Thyroid gland (tissue), 4 donors: Measurements from ENCODE around the gene CEACAM18. TPM values are rescaled to one million over a fixed set of nuclear protein-coding genes. Genes with fewer than 3 reads are reported as not detected.

Experiments
- DNase-seq, 2 donors: peaks; one replicate each; pipeline ENCODE4 v3.0.0-alpha.2; 2019
- H3K27ac ChIP-seq, 3 donors: fragments of 200-600 bp; sonication (generic); 1 replicate in 2 of 3; 2 replicates in 1 of 3; pipeline ENCODE4 v1.5.1; 2016 to 2019; ENCODE audit warnings: mild to moderate bottlenecking in 1 of 3, moderate library complexity in 1 of 3
- H3K27me3 ChIP-seq: fragments of 200-600 bp; sonication (generic); one replicate; pipeline ENCODE4 v1.5.1; 2019
- H3K36me3 ChIP-seq, 2 donors: fragments of 200-600 bp; sonication (generic); one replicate each; pipeline ENCODE4 v1.5.1; 2016 to 2019
- H3K4me1 ChIP-seq, 2 donors: fragments of 200-600 bp; sonication (generic); one replicate each; pipeline ENCODE4 v1.5.1; 2017 to 2019
- H3K4me3 ChIP-seq, 3 donors: fragments of 200-600 bp; sonication (generic); replicated peaks in 1 of 3; 1 replicate in 2 of 3; 2 replicates in 1 of 3; pipeline ENCODE4 v1.5.1; 2016; ENCODE audit warnings: mild to moderate bottlenecking in 1 of 3
- H3K9me3 ChIP-seq: fragments of 200-600 bp; sonication (generic); one replicate; pipeline ENCODE4 v1.5.1; 2017
- POLR2A ChIP-seq, 2 donors: fragments of 450-650 bp; IDR thresholded peaks; one replicate each; pipeline ENCODE4 v1.6.1; 2017; ENCODE audit warnings: antibody characterized with exemption in 2 of 2, mild to moderate bottlenecking in 2 of 2, moderate library complexity in 1 of 2
- WGBS, 2 donors: methylation state at CpG; one replicate each; pipeline ENCODE4 v1.1.5; 2017; 5-methylcytosine and 5-hydroxymethylcytosine counted together
- intact Hi-C: fragments of 100-400 bp; cut with DNase I; formaldehyde crosslinking; loops from one replicate; pipeline ENCODE4 v1.15.1; 2023
- total RNA-seq, 4 donors: library from RNA; depleted of rRNA; stranded (reverse); fragments of >200 nt; gene quantifications; one replicate each; pipeline ENCODE4 v1.2.3, GENCODE V29; 2016
- TF ChIP-seq, protein P1 (sequence below), 6 experiments: fragments of 200-600 bp in 3 of 6; fragments of 450-650 bp in 3 of 6; sonication (generic) in 3 of 6; IDR thresholded peaks; one replicate each; pipeline ENCODE4 v1.5.1; 2016 to 2019; ENCODE audit warnings: antibody characterized with exemption in 6 of 6, mild to moderate bottlenecking in 2 of 6, inconsistent platforms in 1 of 6, moderate library complexity in 1 of 6

The CEACAM18 gene
- total RNA-seq, 4 donors from 2014 or later: not detected

GRCh38 chr19:51503286-51503817 lies 25.0 kb downstream of the CEACAM18 start:
- no peak for DNase-seq
- Histone ChIP-seq H3K36me3 (no peaks in the 10 kb centered on the region), H3K4me1 (no peaks in the 10 kb centered on the region), H3K4me3 (no peak overlapping the region), H3K9me3 (no peaks in the 10 kb centered on the region), H3K27ac (no peak overlapping the region), H3K27me3 (no peaks in the 10 kb centered on the region)
- intact Hi-C loops: no loop called here
- WGBS, 2 donors: 76 to 89% methylated on average over 5 of the region's 5 CpGs
- TF ChIP-seq POLR2A (IDR thresholded peaks at IDR 0.05): no peak
- TF ChIP-seq, protein P1, sequence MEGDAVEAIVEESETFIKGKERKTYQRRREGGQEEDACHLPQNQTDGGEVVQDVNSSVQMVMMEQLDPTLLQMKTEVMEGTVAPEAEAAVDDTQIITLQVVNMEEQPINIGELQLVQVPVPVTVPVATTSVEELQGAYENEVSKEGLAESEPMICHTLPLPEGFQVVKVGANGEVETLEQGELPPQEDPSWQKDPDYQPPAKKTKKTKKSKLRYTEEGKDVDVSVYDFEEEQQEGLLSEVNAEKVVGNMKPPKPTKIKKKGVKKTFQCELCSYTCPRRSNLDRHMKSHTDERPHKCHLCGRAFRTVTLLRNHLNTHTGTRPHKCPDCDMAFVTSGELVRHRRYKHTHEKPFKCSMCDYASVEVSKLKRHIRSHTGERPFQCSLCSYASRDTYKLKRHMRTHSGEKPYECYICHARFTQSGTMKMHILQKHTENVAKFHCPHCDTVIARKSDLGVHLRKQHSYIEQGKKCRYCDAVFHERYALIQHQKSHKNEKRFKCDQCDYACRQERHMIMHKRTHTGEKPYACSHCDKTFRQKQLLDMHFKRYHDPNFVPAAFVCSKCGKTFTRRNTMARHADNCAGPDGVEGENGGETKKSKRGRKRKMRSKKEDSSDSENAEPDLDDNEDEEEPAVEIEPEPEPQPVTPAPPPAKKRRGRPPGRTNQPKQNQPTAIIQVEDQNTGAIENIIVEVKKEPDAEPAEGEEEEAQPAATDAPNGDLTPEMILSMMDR (IDR thresholded peaks at IDR 0.05): no peak

DNA sequence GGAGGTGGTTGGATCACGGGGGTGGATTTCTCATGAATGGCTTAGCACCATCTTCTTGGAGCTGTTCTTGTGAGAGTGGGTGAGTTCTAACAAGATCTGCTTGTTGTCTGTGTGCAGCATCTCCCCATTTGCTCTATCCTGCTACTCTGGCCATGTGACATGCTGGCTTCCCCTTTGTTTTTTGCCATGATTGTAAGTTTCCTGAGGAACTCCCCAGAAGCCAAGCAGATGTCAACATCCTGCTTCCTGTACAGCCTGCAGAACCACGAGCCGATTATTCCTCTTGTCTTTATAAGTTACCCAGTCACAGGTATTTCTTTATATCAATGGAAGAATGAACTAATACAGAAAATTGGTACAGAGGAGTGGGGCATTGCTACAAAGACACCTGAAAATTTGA lies 25.6 kb downstream of the CEACAM18 start:
- no peaks in the 10 kb centered on the region for H3K36me3 ChIP-seq
- DNase-seq: no peak
- H3K27ac ChIP-seq: no peak overlapping the region
- TF ChIP-seq, protein P1 (IDR thresholded peaks at IDR 0.05): no peak
- TF ChIP-seq POLR2A (IDR thresholded peaks at IDR 0.05): no peak
- H3K9me3 ChIP-seq: no peaks in the 10 kb centered on the region
- 57% methylated on average over 3 of the region's 3 CpGs for WGBS, 2 donors
- H3K27me3 ChIP-seq: no peaks in the 10 kb centered on the region
- no peaks in the 10 kb centered on the region for H3K4me1 ChIP-seq
- intact Hi-C loops: no loop called here
- no peak overlapping the region for H3K4me3 ChIP-seq

- 36 to 46% methylated on average over 3 of the region's 3 CpGs for WGBS, 2 donors
- intact Hi-C loops: no loop called here
- no peak overlapping the region for H3K4me3 ChIP-seq
These were observed 27.6 kb downstream of the CEACAM18 start for GRCh38 chr19:51505904-51506303.

DNA sequence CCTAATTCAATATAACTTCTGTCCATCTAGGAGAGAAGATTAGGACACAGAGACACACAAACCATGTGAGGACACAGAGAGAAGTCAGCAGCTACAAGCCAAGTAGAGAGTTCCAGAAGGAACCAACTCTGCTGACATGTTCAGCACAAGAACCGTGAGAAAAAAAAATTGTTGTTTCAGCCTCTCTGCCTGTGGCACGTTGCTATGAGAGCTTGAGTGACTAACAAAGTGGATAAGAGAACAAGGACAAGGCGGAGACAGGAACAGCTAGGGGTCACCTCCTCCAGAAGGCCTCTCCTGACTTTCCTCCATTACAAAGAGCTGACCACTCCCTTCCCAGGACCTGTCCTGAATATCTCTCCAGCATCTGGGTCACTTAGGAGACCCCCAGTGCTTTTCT lies 28.9 kb downstream of the CEACAM18 start:
- intact Hi-C loops: no loop called here
- WGBS, 2 donors: 32 to 38% methylated on average over 3 of the region's 3 CpGs
- H3K27ac ChIP-seq: no peak overlapping the region
- H3K9me3 ChIP-seq: no peaks in the 10 kb centered on the region
- no peak overlapping the region for H3K4me3 ChIP-seq
- H3K4me1 ChIP-seq: no peaks in the 10 kb centered on the region
- H3K27me3 ChIP-seq: no peaks in the 10 kb centered on the region
- TF ChIP-seq, protein P1 (IDR thresholded peaks at IDR 0.05): no peak
- no peak for TF ChIP-seq POLR2A (IDR thresholded peaks at IDR 0.05)
- no peak for DNase-seq
- H3K36me3 ChIP-seq: no peaks in the 10 kb centered on the region

More at GRCh38 chr19:51505904-51506303, 27.6 kb downstream of the CEACAM18 start:
- no peak for DNase-seq
- Histone ChIP-seq H3K27ac (no peak overlapping the region), H3K4me1 (no peaks in the 10 kb centered on the region), H3K9me3 (no peaks in the 10 kb centered on the region), H3K27me3 (no peaks in the 10 kb centered on the region), H3K36me3 (no peaks in the 10 kb centered on the region)
- TF ChIP-seq, protein P1 (IDR thresholded peaks at IDR 0.05): no peak
- TF ChIP-seq POLR2A (IDR thresholded peaks at IDR 0.05): no peak

DNA sequence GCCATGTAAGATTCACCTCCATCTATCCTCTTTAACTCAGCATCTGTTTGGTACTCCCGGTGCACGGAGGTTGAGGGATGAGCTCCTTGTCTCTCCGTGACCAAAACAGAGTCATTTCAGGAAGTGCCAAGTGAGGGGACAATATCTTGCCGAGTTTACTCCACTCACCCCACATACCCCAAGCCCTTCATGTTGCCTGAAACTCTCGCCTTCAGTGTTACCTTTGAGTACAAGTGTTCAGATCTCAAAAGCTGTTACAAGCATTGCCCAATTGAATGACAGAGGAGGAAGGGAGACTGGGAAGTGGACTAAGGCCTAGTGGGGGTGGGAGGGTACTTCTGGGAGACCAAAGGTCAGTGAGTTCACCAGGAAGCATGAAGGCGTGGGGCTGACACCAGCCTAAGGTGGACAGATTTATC lies 29.3 kb downstream of the CEACAM18 start:
- no peak for DNase-seq
- H3K9me3 ChIP-seq: no peaks in the 10 kb centered on the region

More for the DNA sequence above, 29.3 kb downstream of the CEACAM18 start:
- no peaks in the 10 kb centered on the region for H3K36me3 ChIP-seq
- WGBS, 2 donors: 57 to 67% methylated on average over 6 of the region's 6 CpGs
- no peaks in the 10 kb centered on the region for H3K4me1 ChIP-seq
- TF ChIP-seq, protein P1 (IDR thresholded peaks at IDR 0.05): no peak
- no peak for TF ChIP-seq POLR2A (IDR thresholded peaks at IDR 0.05)
- H3K27ac ChIP-seq: no peak overlapping the region
- no peaks in the 10 kb centered on the region for H3K27me3 ChIP-seq
- intact Hi-C loops: no loop called here
- H3K4me3 ChIP-seq: no peak overlapping the region
